NCI-H1092 (cell line): Measurements from ENCODE around the gene MAPKAPK2.

ENCODE experiments used
- DNase-seq: peaks from one replicate; lab custom pipeline; 2025; lab: John Stamatoyannopoulos, UW

MAPKAPK2 gene

DNA sequence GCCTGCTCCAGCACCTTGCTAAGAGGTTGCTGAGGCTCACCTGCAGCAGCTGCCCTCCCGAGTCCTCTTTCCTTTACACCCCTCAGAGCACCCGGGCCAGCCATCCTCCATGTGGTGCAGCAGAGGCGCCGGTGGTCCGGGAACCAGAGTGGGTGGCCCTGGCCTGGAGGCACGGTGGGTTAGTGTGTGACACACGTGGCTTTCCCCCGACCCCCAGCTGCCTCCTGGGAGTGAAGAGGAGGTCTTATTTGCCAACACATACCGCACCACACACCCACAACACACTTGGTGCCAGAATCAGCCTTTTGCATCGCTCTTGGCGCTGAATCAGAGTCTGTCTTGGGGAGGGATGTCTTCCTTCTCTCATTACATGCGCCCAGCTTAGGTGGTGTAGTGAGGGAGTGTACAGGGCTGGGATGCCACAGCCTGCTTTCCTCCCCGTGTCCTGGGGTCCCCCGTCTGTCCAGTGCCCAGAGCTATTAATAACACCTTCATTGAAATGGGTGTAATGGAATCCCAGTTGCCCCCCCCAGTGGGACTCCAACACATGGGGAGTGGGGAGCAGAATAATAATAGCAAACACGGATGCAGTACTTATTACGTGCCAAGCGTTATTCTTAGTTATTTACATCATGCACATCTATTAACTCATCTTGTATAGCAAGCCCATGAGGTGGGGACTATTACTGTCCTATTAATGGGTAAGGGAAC, 38.2 kb downstream of the MAPKAPK2 start:
- DNase-seq, result no peak

- no peak for DNase-seq
Measured at GRCh38 chr1:206723462-206723804, 38.7 kb downstream of the MAPKAPK2 start.

DNA sequence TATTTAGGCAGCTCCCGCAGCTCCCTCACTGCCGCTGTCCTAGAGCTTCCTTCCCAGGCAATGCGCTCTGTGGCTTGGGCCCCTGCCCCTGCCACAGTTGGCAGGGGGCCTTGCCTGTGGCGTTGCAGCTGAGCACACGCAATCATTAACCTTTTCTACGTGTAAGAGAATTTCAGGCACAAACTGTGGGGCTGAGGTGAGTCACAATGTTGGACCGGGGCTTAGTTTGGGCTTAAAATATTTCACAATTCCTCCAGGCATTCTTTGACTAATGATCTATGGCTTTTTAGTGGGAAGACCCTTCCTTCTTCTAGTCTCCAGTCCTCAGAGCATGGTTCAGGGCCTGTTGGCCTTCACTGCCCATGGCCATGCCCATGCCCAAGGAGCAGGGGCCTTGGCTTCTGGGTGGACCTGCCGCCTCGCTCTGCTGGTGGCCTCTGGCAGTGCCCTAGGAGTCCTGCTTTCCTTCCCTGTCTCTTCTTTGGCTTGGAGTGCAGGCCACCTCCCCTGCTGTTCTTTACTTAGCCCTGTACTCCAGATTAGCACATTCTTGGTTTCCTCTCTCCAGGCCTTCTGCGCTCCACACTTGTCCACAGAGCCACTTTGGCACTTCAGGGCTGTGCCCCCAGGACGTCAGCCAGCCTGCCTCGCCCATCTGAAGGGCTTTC, 39.2 kb downstream of the MAPKAPK2 start:
- DNase-seq, result no peak

DNA sequence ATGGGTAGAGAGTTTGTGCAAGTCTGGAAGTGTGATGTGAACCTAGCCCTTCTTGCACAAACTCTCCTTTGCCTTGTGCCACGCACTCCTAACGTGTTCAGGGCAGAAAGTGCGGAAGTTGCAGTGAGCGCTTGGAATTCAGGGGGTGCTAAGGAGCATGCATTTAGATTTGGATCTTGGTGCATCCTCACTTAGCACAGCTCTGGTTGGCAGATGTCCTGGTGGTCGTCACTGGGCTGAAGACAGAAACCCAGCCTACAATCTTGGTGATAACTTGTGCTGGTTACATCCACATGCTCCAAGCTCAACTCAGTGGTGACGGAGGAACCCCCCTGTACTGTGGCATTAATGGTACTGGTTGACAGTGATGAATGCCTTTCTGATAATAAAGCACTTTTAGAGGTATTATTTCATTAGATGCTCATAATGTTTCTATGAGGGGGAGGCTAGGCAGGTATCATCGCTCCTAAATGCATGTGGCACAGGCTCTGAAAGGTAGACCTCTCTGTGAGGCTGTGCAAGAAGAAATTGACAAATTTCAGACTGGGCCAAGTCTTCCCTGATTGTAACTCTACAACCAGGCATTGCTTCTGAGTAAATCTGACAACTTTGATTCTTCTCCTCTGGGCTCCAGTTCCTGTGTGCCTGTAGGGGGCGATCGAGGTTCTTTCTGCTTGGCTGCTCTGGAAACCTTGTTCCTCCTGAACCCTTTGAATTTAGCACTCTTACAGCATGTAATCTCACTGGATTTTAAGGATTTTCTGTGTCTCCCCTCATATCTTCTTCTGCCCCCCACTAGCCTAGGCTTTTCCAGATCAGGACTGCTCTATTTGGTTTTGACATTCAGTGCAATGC, 40.6 kb downstream of the MAPKAPK2 start:
- no peak for DNase-seq

- no peak for DNase-seq
Measured at GRCh38 chr1:206727981-206728696, 43.4 kb downstream of the MAPKAPK2 start.

DNA sequence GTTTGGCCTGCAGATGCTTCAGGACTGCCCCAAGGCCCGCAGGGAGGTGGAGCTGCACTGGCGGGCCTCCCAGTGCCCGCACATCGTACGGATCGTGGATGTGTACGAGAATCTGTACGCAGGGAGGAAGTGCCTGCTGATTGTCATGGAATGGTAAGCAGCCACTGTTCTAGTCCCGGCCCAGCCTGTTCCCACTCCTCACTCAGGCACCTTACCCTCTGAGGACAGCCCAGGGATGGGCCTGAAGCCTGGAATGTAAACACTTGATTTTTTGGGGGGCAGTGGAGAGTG, 43.9 kb downstream of the MAPKAPK2 start:
- DNase-seq, result no peak

- DNase-seq, result no peak
Measured at GRCh38 chr1:206729050-206729449, 44.3 kb downstream of the MAPKAPK2 start.

GRCh38 chr1:206729507-206729906, 44.8 kb downstream of the MAPKAPK2 start:
- no peak for DNase-seq

DNA sequence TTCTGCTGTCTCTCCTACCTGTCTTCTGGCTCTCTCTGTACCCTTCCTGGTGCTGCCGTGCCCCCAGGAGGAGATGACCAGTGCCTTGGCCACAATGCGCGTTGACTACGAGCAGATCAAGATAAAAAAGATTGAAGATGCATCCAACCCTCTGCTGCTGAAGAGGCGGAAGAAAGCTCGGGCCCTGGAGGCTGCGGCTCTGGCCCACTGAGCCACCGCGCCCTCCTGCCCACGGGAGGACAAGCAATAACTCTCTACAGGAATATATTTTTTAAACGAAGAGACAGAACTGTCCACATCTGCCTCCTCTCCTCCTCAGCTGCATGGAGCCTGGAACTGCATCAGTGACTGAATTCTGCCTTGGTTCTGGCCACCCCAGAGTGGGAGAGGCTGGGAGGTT, 47.8 kb downstream of the MAPKAPK2 start:
- no peak for DNase-seq

- DNase-seq, result no peak
Measured at GRCh38 chr1:206732992-206733391, 48.3 kb downstream of the MAPKAPK2 start.

DNA sequence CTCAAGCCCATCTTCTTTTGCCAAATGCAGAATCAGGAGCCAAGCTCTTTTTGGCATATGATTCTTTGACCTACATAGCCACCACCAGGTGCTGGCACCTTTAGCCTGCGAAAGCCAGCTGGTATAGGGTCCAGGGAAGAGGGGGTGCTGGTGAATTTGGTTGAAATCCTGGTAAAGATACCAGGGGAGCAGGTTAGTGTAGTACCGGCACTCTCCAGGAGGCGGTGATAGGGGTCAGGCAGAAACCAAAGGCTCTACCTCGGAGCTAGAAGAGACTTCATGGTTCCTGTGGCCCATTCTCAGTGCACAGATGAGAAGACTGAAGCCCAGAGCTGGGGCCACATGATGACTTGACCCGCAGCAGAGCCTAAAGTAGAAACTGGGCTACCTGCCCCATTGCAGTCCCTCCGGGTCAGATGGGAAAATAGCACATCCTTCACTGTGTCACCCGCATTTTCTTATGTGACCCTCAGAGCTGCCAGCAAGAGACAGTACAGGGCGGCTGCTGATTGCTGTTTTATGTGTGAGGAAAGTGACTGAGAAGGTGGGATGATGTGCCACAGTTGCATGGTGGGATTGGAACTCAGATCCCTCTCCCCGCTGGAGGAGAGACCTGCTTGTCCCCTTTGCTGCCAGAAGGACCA, 49.9 kb downstream of the MAPKAPK2 start:
- no peak for DNase-seq

DNA sequence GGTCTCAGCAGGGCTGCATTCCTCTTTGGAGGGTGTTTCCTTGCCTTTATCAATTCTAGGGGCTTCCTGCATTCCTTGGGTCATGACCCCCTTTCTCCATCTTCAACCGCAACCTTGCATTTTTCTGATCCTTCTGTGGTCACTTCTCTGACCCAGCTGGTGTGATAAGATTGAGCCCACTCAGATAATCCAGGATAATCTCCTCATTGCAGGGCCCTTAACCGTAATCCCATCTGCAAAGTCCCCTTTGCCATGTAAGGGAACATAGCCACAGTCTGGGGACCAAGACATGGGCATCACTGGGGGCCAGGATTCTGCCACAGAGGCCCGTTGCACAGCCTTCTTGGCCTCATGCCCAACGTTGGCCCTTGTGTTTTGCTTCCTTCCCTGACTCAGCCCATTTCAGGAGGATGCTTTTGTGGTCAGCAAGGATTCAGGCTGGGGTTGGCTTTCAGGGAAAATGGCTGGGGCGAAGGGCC, 50.9 kb downstream of the MAPKAPK2 start:
- no peak for DNase-seq

GRCh38 chr1:206736878-206737728, 52.4 kb downstream of the MAPKAPK2 start:
- DNase-seq, result no peak

- no peak for DNase-seq
Measured at GRCh38 chr1:206737729-206738201, 53.1 kb downstream of the MAPKAPK2 start.

DNA sequence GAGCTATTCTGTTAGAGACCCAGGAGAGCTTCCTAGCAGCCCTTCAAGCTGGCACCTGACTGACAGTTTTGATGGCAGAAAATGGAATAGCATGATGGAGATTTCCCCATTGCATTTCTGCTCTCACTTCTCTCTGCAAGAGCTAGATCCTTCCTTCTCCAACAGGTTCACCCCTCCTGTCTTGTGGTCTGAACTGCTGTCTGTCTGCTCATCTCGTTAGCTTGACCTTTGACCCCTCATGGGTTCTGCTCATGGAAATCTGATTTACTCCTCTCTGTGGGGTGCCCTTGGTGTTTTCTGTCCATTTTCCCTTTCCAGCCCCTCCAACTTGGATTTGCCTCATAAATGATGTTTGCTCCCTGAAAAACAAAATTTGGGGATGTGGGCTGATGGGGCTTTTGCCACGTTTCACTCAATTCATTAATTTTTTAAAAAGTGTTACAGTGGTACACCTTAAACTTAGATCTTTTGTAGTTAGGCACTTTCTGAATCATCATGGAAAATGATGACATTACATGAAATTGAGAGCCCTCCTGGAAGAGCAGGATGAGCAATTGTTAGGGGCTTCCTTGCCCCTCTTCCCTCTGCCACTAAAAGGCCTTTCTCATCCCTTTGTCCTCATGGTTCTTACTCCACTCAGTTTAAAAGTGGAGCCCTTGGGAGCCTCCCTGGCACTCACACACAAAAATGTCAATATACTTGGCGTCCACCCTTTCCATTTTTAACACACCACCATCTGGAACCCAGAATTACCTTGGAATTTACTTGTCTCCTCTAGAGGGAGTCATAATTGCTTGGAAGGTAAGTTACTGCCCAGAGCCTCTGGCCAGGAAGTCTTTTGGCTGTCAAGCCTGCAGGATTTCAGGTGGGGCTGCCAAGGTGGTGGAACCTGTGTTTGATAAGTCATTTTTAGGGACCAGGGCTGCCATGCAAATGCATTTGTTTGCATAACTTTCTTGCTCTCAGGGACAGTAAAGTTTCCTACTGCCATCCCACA, 54.0 kb downstream of the MAPKAPK2 start:
- DNase-seq, result no peak

DNA sequence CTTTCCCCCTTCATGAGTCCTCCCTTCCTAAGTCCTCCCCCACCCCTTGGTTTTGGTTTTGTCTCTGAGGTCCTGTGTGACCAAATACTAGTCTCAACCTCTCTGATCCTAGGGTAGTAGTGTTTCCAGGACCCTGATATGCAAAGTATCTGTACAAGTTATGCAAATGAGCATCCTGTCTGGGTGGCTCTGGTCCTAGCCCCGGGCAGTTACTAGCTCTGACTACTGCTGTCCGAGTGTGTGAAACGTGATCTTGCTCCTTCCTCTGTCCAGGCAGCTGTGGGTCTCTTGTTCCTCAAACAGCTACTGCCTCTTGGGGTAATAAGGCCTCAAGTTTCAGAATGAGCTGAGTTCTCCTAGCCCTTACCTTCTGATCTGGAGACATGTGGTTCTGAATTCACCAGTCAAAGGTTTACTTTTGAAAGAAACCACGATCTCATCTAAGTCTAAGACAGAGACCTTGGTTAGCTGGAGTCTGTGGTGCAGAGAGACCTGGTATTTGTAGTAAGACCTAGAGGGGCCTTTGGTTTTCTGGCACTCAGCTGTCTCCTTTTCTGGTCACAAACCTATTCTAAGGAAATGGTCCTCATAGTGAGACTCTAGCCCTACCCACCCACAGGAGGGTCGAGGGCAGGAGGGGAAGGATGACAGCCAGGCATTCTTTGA, 54.8 kb downstream of the MAPKAPK2 start:
- no peak for DNase-seq

DNA sequence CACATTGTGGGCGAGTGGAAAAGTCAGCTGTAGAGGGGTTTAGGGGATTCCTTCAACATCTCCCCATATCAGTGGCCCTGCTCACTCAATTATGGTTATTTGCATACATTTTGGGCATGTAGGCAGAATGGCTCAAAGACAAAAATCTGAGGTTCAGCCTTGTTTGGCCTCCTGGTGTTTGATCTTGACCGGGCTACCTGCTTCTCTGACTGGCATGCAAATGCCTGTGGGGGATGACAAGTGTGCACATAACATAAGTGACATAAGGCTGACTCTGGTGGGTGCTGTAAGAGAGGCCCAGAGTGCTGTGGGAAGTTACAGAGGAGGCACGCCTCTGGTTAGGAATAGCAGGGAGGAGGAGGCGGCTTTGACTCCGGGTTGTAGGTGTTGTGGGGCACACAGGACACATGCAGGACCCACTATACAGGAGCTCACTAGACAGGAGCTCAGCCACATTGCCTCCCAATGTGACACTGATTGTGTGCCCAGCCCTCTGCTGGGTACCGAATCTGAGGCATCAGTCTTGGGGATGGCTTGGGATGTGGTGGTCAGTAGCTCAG, 56.5 kb downstream of the MAPKAPK2 start:
- no peak for DNase-seq

GRCh38 chr1:206742719-206743383, 58.1 kb downstream of the MAPKAPK2 start:
- no peak for DNase-seq
